Globus pallidus (tissue), 1 donor: Measurements from ENCODE around the gene SRBD1.

ENCODE experiments used
- DNase-seq: peaks from one replicate; pipeline ENCODE4 v3.0.0-alpha.2; 2015; ENCODE audit warnings: low spot score

SRBD1 gene

DNA sequence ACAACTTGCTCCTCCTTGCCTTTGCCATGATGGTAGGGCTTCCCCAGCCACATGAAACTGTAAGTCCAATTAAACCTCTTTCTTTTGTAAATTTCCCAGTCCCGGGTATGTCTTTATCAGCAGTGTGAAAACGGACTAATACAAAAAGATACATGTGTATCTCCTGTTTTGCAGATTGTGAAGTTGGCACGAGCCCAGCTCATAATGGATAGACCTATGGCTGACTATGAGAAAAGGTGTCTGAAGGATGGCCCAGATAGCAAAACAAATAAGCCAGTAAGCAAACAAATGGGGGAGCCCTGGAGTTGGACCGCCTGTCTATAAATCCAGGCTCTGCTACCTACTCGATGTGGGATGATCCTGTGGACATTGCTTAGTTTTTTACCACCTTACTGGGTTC is 24.9 kb upstream of the SRBD1 start:
- DNase-seq, result no peak

DNA sequence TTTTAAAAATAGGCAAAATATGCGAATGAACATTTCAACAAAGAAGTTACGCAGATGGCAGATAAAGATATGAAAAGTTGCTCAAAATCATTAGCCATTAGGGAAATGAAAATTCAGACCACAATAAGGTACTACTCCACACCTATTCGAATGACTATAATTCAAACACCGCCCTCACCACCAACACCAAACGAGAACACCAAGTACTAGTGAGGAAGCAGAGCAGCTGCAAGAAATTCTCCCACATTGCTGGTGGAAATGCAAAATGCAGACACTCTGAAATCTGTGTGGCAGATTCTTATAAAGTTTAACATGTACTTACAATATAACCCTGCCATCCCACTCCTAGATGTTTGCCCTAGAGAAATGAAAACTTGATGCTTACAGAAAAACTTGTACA is 23.2 kb upstream of the SRBD1 start:
- no peak for DNase-seq

DNA sequence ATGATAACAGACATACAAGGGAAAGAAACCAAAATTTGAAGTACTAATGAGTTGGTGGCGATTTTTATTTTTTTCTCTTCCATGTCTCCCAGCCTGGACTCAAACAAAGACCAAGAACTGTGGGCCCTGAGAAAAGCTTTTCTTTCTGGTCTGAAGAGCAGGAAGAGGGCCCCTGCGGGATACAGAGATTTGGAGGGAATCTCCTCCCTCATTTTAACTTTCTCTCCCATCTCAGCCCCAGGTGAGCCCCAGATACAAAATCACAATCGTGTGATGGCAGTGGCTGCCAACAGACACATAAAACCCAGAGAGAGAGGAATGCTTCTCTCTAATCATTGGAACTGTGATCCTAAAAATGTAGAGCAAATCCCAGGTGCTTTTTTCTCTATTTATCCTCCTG is 20.9 kb upstream of the SRBD1 start:
- DNase-seq, result no peak

DNA sequence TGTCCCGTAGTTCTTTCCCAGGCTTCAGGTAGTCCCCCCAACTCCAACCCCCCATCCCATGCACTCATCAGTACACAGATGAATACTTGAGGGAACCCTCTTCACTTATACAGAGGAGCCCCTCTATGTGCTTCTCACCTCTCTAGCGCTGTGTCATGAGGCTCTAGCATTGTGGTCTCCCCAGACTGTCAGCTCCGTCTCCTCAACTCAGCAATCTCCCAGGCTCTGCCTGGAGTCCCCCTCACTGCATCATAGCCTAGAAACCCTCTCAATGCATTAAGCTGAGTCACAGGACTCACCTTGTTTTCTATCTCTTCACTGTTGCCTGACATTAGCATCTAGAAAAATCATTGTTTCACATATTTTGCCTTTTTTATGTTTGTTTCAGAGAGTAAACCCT is 20.3 kb upstream of the SRBD1 start:
- no peak for DNase-seq

DNA sequence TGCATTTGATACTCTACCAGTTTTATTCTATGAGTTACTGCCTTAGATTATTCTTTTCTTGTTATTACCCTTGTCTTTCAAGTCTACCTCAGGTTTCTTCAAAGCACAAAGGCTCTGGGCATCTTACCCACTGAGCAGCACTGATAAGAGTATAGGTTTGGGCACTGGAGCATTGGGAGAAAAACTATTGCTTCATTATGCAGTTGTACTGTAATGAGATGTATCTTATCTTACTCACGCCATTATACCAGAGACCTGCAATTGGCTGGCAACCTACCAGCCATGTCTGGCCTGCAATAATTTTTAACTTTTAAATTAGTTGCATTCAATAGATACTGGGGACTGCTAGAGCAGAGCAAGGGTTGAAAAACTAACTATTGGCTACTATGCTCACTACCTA is 18.9 kb upstream of the SRBD1 start:
- no peak for DNase-seq

DNA sequence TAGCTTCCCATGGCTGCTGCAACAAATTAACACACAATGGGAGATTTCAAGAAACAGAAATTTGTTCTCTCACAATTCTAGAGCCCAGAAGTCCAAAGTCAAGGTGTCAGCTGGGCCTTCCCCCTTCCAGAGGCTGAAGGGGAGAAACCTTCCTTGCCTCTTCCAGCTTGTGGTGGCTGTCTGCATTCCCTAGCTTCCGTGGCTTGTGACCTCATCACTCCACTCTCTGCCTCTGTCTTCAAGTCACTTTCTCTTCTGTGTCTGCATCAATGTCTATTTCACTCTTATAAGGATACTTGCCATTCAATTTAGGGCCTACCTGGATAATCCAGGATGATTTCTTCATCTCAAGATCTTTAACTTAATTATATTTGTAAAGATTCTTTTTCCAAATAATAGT is 16.8 kb upstream of the SRBD1 start:
- DNase-seq, result no peak

DNA sequence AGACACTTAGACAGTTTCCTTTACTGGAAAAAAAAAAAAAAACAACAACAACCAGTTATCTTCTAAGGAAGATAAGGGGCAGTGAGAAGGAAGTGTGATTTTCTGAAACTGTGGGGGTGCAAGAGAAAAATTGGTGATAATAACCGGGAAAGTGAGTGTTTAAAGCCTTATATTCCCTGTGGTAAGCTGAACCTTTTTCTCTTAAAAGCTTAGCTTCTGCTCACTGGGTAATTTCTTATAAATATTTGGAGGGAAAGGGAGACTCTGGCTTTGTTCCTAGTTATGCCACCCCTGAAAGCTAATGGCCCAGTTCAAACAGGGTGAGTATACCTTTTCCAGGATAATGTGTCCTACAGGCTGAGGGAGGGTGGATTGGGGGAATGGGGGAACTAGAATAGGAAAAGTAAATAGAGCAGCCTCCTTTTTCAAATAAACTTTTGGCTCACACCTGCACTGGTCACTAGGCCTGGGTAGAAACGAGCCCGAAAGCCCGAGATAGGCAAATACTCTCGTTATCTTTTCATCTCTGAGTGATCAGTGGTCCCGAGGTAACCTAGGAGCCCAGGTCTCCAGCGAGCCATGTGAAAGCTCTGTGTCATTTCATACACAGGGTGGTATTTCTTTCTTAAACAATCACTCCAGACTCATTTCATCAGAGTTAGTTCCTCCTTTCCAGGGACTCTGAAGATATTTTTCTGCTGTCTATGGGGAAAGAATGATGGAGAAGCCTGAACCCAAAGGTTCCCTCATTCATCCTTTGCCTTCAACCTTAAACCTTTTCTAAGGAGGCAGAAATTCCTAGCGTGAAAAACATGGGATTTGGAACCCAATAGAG is 15.5 kb upstream of the SRBD1 start:
- DNase-seq, result no peak

DNA sequence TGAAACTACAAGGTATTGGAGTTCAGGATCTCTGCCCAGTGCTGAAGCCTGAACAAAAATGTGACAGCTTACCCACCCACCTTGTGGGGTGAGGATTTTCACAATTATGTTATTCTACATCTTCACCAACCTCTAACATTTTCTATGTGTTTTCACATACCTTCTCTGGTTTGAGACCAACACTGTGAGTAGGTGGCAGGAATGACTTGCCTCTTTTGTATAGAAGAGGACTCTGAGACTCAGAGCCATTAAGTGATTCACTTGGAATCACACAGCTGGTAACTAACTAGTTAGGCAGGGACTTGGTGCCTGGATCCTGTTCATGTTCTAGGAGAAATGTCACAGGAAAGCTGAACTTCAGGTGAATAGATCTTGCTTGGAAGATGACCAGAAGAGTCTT is 14.8 kb upstream of the SRBD1 start:
- DNase-seq, result no peak

DNA sequence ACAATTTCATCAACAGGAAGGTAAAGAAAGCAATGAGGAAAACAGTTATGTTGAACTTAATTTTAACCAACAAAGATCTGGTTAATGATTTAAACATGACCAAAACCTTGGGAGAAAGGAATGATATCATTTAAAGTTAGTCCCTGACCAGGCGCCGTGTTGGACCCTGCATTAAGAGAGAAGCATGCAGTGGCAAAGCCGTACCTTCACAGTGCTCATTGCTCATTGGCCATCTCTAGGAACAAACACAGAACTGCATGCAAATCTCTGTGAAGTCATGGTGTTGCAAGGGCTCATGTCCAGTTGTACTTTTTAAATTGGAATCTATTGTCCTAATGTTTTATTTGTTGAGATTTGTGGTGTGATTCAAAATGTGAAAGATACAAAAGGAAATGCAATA is 12.0 kb upstream of the SRBD1 start:
- DNase-seq, result no peak

DNA sequence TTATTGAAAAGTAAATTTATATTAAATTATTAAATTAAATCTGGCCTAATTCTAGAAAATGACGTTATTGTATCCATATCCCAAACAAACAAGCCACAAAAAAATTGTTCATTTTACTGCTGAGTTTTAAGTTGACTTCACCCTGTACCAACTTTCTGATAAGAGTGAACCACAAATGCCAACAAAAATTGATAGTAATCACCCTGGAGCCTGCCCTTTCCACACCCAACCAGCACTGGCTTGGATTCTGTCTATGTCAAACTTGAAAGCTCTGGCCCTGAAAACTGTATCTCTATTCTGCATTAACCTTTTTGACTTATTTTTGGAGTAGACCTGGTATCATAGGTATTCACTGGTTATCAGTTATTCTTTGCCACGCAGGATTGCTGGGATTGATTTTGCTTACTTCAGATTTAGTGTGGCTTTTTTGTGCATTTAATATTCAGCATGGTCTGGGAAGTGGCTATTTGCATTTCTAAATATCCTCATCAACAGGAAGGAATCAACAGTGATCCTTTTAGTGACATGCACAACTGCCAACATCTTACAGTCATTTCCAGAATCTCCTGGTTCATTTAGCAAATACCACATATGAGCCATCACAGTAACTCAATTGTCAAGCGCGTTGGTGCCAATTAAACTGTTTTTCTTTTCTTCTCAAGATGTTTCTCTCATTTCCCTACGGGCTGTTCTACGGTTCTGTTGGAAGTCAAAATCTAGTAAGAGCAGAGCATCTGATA is 11.4 kb upstream of the SRBD1 start:
- no peak for DNase-seq

DNA sequence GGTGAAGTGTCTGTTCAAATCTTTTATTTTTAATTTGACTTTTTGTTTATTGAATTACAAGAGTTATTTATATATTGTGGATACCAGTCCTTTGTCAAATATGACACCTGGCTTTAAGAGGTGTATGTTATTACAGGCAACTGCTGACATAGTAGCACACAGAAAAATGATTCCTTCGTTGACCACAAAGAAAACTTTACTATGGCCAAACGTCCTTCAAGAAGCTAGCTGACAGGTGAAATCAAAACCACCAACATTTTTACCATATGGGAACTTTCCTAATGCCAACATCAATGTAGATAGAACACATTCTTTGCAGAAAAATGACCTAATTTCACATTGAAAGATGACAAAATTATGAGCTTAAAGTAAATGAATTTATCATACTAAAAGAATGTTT is 6.4 kb upstream of the SRBD1 start:
- DNase-seq, result no peak

DNA sequence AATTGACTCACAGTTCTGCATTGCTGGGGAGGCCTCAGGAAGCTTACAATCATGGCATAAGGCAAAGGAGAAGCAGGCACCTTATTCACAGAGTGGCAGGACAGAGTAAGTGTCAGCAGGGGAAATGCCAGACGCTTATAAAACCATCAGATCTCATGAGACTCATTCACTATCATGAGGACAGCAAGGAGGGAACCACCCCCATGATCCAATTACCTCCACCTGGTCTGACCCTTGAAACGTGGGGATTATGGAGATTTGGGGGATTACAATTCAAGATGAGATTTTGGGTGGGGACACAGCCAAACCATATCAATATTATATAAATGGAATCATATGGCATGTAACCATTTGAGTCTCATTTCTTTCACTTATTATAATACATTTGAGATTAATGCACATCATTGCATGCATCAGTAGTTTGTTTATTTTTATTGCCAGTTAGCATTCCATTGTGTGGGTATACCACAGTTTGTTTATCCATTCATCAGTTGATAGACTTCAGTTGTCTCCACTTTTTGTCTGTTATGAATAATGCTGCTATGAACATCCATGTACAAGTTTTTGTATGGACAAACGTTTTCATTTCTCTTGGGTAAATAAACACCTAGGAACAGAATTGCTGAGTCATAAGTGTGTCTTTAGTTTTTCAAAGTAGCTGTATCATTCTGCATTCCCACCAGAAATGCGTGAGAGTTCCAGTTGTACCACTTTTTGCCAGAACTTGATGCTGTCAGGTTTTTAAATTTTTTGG is 5.8 kb upstream of the SRBD1 start:
- DNase-seq, result no peak

DNA sequence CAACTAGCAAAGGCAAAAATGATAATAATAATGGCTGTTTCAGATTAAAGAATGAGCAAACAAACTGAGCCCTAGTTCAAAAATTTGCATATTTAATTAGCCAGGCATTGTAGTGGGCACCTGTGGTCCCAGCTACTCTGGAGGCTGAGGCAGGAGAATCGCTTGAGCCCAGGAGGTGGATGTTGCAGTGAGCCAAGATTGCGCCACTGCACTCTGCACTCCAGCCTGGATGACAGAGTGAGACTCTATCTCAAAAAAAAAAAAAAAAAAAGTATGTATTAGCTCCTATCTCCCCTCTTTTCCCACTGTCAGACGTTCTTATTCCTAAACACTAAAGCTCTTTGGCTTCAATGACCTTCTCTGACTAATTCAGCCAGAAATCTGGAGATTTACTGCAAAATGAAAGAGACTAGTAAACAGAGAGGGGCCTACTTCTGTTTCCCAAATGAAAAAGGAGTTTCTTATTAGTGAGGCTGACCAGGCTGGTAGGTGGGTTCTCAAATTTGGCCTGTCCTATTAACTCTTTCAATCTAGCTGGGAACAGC is 3.9 kb upstream of the SRBD1 start:
- DNase-seq, result no peak

DNA sequence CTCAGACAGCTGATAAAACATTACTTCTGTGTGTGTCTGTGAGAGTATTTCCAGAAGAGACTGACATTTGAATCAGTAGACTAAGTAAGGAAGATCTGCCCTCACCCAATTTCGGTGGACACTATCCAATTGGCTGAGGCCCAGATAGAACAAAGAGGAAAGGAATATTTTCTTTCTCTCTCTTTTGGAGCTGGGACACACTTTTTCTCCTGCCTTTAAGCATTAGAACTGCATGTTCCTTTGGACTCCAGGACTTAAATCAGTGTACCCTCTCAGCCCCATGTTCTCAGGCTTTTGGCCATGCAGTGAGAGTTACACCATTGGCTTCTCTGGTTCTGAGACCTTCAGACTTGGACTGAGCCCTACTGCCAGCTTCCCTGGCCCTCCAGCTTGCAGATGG is 3.3 kb upstream of the SRBD1 start:
- peak; percentile 11 for DNase-seq

DNA sequence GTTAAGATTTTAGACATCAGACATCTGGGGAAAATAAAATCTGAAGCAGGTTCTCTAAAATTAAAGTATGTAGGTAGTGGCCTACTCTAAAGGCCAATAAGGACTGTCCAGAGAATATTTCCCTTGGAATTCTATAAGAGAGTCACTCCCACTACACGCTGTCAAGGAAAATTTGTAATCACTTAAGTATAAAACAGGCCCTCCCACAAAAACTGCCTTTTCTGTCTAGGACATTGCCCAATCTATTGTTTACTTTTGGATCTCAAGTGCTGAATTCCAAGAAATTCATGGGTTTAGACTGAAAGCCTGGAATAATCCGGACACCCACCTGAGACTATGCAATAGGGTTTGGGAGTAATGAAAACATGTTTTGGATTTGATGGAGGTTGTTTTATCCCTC is 1.7 kb upstream of the SRBD1 start:
- DNase-seq, result no peak

DNA sequence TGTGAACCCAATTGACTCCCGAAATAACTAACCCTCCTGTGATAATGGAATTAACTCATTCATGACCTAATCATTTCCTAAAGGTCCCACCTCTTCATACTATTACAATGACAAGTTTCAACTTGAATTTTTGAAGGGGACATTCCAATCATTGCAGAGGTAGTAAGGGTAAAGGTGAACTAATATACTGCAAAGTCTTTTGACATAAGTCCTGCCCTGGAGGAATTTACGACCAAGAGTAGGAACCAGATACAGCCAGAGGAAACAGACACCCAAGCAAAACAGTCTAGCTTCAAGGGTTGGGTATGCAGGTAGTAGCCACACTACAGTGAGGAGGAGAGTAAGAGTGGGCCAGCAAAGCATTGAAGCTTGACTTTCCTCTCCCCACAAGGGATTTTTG is 1.2 kb upstream of the SRBD1 start:
- no peak for DNase-seq

DNA sequence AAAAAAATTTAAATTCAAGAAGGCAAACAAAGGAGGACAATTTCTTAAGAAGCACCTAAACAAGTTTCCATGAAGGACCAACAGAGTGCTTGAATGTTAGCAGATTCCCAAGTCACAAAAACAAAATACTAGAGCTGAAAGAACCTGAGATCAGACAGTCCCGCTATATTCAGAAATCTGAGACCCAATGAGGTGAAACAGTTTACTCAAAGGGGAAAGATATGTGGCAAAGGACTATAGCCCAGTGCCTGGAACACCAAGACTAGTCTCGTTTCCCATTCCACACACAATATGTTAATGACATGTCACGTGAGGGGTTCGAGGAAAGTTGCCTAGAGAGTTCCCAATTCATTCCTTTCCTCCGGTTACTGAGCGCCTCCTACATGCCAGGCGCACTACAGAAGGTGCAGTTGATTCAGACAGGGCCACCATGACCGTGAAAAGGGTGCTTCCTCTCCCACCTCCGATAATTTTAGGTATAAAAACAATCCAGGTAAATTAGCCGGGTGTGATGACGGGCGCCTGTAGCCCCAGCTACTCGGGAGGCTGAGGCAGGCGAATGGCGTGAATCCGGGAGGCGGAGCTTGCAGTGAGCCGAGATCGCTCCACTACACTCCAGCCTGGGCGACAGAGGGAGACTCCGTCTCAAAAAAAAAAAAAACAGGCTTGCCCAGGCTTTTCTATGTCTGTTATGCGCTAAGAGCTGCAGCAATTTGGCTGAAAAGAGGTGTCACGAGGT is 617 bp downstream of the SRBD1 start:
- peak; percentile 70 for DNase-seq

DNA sequence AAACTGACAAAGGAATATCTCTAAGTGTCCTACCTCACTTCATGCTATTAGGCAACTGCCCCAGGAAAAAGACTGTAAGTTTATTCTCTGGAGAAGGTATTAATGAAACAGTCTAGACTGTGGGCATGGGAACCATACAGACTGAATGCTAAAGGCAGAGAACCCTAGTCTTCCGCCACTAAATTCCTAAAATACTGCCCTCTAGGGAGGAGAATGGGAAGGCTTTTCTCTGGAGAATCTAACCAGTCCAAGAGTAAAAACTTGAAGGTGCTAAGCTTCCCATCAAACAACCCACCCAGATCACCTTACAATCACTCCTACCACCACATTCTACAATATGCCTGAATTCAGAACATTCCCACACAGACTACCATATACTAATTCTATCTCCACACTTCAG is 3.4 kb downstream of the SRBD1 start:
- DNase-seq, result no peak

DNA sequence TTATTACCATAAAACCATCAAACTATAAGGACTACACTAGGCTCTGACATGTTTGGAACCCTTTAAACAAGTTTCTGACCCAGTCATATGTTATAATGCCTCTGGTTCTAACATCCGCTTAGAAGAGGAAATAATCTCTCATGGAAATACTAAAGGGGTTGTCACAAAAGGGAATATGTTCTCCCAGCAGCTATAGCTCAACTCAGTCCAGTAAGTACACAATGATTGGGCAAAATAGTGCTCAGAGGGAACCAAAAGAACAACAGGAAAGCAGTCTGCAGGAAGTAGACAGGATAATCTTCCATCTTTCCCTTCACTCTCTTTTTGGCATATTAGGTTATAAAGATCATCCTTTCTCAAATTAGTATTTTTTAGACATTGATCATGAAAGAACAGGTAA is 4.3 kb downstream of the SRBD1 start:
- DNase-seq, result no peak

DNA sequence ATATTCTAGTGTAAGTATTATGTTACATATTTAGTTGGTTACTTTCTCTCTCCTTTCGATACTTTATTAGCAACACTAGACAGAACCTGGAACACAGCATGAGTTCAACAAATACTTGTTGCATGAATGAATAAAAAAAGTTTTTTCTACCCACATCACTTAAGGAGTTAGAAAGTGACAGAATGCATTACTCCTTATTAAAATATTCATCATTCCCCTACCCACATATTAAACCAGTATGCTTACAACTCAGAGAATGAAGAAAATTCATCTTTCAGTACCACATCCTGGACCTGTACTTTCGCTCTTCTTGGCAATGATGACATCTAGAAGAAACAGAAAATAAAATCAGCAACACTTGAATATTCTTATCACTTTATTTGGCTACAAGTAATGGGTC is 6.0 kb downstream of the SRBD1 start:
- no peak for DNase-seq

DNA sequence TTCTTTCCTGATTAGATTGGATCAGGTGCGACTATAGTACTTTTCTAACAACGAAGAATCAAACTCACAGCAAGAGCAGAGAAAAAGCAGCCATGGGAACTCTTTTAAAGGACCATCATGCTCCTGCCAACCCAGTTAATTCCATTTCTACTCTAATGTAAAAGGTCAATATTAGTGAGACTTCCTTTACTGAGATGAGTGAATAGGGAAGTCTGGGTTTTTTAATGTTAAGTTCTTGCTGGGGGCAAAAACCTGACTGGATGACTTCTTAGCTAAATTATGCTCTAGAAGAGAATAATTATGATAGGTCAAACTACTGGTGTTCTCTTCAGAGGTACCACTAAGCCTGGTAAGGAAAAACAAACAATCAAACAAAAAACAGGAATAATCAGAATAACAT is 8.4 kb downstream of the SRBD1 start:
- DNase-seq, result no peak

DNA sequence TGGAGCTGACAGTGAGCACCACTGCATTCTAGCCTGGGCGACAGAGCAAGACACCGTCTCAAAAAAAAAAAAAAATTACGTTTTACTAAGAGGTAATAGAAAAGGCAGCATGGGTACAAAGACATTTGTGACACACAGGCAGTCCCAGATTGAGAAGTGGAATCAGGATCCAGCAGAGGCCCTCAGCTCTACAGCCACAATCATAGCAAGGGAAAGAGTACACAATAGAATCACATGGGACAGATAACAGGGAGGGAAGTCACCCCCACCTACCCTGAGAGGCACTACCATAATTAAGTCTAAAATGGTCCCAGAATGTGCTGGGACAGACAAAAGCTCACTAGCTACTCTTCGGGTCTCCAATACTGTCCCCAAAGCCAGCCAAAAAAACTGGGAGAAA is 12.5 kb downstream of the SRBD1 start:
- no peak for DNase-seq
